H1 (cell line): ENCODE results near the gene SMTNL2. TPM values are rescaled to one million over a fixed set of nuclear protein-coding genes. Genes with fewer than 3 reads are reported as not detected.

Experiments
- SAP30 ChIP-seq: fragments of 300-600 bp; sonication (generic); IDR thresholded peaks from 2 replicates; pipeline ENCODE4 v1.7.1; 2012; ENCODE audit warnings: low read length, moderate library complexity, mild to moderate bottlenecking, inconsistent platforms; ENCODE audit not compliant: insufficient read depth, insufficient replicate concordance
- polyA plus RNA-seq, 7 experiments: library from polyadenylated mRNA; depleted of rRNA in 3 of 7; stranded (reverse) in 5 of 7; unstranded in 2 of 7; fragments of >200 nt in 5 of 7; fragments of 200-250 nt in 2 of 7; gene quantifications; 1 replicate in 5 of 7; 2 replicates in 1 of 7; 4 replicates in 1 of 7; pipeline versions ENCODE4 v1.2.1 to v1.2.3, GENCODE V29; 2011 to 2013; ENCODE audit warnings: missing spikeins in 2 of 7, mixed read lengths in 2 of 7
- total RNA-seq: library from RNA; stranded (reverse); fragmentation: NEBNext Ultra II Directional; extraction: Animal tissue kit (Norgen Biotek cat#: 25700); gene quantifications from 2 replicates; pipeline ENCODE4 v1.2.1, GENCODE V29; 2021

SMTNL2 gene
- total and polyA plus RNA-seq, 2 of the 8 experiments (the other 6 are each of a cell fraction or from before 2014, with no cell fraction given) = 3.6 to 4.5 TPM

DNA sequence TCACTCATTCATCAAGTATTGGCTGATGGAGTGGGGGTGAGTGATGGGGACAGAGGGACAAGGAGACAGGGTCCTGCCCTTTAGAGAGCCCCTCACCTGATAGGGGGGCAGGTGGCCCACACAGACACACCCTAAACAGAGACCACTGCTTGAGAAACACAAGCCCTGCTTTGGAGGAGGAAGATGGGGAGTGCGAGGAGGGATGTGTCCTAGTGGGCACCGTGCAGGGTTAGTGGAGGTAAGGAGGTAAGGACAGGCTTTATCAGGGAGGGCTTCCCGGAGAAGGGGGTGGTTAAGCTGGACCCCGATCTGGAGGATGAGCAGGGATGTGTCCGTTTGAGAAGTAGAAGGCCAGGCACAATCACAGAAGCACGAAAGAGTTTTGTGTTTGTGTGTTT is 8.2 kb upstream of the SMTNL2 start (continued):
- no peak for TF ChIP-seq SAP30
